Loucy (cell line): ENCODE data around the gene CLCN2.

Experiments used
- EZH2phosphoT487 ChIP-seq: fragments of 200-600 bp; IDR thresholded peaks from 2 replicates; pipeline ENCODE4 v1.6.1; 2018; ENCODE audit warnings: antibody characterized with exemption, mild to moderate bottlenecking, moderate library complexity, borderline replicate concordance
- TF ChIP-seq, protein P1 (sequence below): fragments of 200-600 bp; sonication (generic); conservative IDR thresholded peaks from 2 replicates; pipeline ENCODE4 v1.5.1; 2014; ENCODE audit warnings: mild to moderate bottlenecking, antibody characterized with exemption, low read length

DNA sequence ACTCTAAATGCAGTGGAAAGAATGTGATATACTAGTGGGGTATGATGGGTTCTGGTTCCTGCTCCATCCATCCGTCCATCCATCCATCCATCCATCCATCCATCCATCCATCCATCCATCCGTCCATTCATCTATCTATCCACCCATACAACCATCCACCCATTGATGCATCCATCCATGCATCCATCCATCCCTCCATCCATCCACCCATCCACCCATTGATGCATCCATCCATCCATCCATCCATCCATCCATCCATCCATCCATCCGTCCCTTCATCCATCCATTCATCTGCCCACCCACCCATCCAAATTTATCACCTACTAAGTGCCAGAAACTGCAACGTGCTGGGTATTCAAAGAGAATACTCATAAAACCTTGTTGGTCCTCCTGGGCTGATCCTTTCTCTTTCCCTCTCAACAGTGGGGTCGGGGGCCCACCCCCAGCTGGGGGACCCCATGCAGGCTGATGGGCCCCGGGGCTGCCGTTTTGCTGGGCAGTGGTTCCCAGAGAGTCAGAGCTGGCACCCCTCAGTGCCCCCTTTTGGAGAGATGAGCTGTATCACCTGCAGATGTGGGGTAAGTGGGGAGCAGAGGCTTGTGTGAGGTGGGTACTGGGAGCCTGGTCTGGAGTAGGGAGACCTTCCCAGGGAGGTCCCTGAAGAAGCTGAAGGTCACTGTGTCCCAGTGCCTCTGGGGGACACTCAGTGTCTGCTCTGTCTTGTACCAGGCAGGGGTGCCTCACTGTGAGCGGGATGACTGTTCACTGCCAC lies 26.9 kb upstream of the CLCN2 start:
- TF ChIP-seq, protein P1, sequence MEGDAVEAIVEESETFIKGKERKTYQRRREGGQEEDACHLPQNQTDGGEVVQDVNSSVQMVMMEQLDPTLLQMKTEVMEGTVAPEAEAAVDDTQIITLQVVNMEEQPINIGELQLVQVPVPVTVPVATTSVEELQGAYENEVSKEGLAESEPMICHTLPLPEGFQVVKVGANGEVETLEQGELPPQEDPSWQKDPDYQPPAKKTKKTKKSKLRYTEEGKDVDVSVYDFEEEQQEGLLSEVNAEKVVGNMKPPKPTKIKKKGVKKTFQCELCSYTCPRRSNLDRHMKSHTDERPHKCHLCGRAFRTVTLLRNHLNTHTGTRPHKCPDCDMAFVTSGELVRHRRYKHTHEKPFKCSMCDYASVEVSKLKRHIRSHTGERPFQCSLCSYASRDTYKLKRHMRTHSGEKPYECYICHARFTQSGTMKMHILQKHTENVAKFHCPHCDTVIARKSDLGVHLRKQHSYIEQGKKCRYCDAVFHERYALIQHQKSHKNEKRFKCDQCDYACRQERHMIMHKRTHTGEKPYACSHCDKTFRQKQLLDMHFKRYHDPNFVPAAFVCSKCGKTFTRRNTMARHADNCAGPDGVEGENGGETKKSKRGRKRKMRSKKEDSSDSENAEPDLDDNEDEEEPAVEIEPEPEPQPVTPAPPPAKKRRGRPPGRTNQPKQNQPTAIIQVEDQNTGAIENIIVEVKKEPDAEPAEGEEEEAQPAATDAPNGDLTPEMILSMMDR: no peak
- TF ChIP-seq EZH2phosphoT487: no peak
